NCI-H69 (cell line): Measurements from ENCODE around the gene LANCL3.
A peak's percentile ranks its signal among the peaks of the same experiment; 100 is the strongest.
"Not testable (repeated sequence)": the region's sequence is repeated elsewhere in the genome, so short reads cannot be mapped to it uniquely, and the experiment has no call there.

Source experiments
- DNase-seq: peaks from one replicate; lab custom pipeline; 2025; lab: John Stamatoyannopoulos, UW

Gene LANCL3

GRCh38 chrX:37571426-37572107 is at the start of gene LANCL3:
Gene LANCL3, plus strand, starts transcription at chrX:37571661. Its CDS starts 210 bp downstream, at chrX:37571871.
- peak; percentile 27 for DNase-seq

GRCh38 chrX:37523673-37524072 is 47.8 kb upstream of the LANCL3 start:
- DNase-seq = not testable (repeated sequence)

- DNase-seq = no peak
Observed at GRCh38 chrX:37541991-37542390, 29.5 kb upstream of the LANCL3 start.

GRCh38 chrX:37542791-37543190 is 28.7 kb upstream of the LANCL3 start:
- DNase-seq = no peak

- DNase-seq = no peak
Observed at GRCh38 chrX:37543324-37543723, 28.1 kb upstream of the LANCL3 start.

- DNase-seq = not testable (repeated sequence)
Observed at GRCh38 chrX:37544531-37544930, 26.9 kb upstream of the LANCL3 start.

- DNase-seq = no peak
Observed at GRCh38 chrX:37545066-37545465, 26.4 kb upstream of the LANCL3 start.

- DNase-seq = not testable (repeated sequence)
Observed at GRCh38 chrX:37549619-37550018, 21.8 kb upstream of the LANCL3 start.

GRCh38 chrX:37553476-37553875 is 18.0 kb upstream of the LANCL3 start:
- no peak for DNase-seq

- DNase-seq = not testable (repeated sequence)
Observed at GRCh38 chrX:37565254-37565653, 6.2 kb upstream of the LANCL3 start.

- not testable (repeated sequence) for DNase-seq
Observed at GRCh38 chrX:37570349-37570748, 1.1 kb upstream of the LANCL3 start.

- DNase-seq = peak; percentile 50
Observed at GRCh38 chrX:37572108-37572587, 687 bp downstream of the LANCL3 start.

- DNase-seq = peak; percentile 1
Observed at GRCh38 chrX:37573121-37573520, 1.7 kb downstream of the LANCL3 start.

- DNase-seq = no peak
Observed at GRCh38 chrX:37578045-37578444, 6.6 kb downstream of the LANCL3 start.

GRCh38 chrX:37580080-37580479 is 8.6 kb downstream of the LANCL3 start:
- DNase-seq = no peak

GRCh38 chrX:37587337-37587736 is 15.9 kb downstream of the LANCL3 start:
- DNase-seq = not testable (repeated sequence)

- DNase-seq = no peak
Observed at GRCh38 chrX:37590047-37590446, 18.6 kb downstream of the LANCL3 start.

- DNase-seq = no peak
Observed at GRCh38 chrX:37594755-37595382, 23.4 kb downstream of the LANCL3 start.

GRCh38 chrX:37599729-37600128 is 28.3 kb downstream of the LANCL3 start:
- no peak for DNase-seq

- no peak for DNase-seq
Observed at GRCh38 chrX:37603938-37604409, 32.5 kb downstream of the LANCL3 start.

GRCh38 chrX:37607243-37607642 is 35.8 kb downstream of the LANCL3 start:
- no peak for DNase-seq

GRCh38 chrX:37608156-37608555 is 36.7 kb downstream of the LANCL3 start:
- DNase-seq = no peak

- DNase-seq = no peak
Observed at GRCh38 chrX:37609727-37610126, 38.3 kb downstream of the LANCL3 start.
